Measurements from ENCODE around the gene TJP2.

TJP2 gene

DNA sequence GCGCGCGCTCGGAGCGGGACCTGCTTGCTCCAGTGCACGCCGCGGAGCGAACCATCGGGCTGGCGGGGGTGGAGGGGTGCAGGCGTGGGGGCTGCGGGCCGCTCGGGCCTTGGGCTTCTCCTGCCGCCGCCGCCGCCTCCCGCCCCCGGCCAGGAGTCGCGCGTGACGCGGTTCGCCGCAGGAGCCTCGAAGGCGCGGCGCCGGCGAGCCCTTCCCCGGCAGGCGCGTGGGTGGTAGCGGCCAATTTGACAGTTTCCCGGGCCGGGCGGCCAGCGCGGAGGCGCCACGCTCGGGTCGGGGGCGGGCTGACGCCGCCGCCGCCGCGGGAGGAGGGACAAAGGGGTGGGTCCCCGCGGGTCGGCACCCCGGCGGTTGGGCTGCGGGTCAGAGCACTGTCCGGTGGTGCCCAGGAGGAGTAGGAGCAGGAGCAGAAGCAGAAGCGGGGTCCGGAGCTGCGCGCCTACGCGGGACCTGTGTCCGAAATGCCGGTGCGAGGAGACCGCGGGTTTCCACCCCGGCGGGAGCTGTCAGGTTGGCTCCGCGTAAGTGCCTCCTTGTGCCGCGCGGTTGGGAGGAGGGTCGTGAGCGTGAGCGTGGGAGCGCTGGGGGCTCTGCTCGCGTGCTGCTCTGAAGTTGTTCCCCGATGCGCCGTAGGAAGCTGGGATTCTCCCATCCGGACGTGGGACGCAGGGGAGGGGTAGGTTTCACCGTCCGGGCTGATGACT, at the start of gene TJP2:
TJP2 (plus strand) TSS at position 387 of the 725 bp plus-strand sequence; CDS start at position 483, 96 bp downstream.
- peak; percentile 45 for ATAC-seq
- peaks cover 49% of the 10 kb centered on the region for H3K4me1 Mint-ChIP-seq
- DNase-seq (ENCODE audit: low spot score in 2 of 2): peak; percentile 41 to 81
- H3K4me3 Mint-ChIP-seq: peak within 1 kb of the TSS; percentile 84
- H3K36me3 Mint-ChIP-seq: peaks cover under 1% of the 10 kb centered on the region
- peak within 1 kb of the TSS; percentile 84 for H3K27ac Mint-ChIP-seq
- H3K9me3 Mint-ChIP-seq: no peaks in the 10 kb centered on the region

DNA sequence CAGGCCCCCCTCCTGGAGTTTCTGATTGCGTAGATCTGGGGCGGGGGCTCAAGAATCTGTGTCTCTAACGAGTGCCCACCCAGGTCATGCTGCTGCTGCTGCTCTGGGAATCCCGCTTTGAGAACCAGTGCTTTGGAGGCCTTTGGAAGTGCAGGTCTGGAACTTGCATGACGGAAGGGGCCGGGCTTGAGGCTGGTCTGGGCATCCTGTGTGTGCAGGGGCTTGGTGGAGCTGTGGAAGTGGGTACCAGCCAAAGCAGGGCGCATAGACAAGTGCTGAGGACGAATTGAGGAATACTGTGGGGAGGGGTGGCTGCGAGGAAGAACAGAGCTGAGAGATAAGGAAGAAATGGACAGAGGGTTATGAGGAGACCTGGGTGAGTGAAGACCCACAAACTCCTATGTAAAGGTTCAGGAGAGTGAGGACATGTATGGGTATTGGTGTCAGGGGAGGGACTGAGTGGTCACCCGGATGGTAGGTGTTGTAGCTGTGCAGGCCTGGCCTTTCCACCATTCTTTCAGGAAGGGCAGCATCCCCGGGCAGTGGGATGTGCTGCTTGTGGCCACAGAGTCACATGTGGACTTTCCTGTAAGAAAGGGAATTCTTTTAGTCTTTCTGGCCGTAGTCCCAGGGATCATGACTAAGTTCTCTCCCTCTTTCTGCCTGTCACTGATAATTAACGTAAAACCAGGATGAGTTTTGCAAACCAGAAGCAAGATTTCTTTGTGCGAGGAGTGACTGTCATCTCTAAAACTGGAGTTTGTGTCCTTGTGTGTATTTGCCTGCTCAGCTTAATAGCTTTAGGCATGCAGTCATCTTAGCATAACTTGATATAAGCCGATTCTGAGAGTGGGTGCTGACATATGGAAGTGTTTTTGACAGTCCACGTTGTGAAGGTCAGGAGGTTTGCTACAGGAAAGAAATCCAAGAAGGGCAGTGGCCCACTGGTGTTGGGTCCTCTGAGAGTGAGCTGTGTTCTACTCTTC, 43.3 kb upstream of the TJP2 start:
- no peaks in the 10 kb centered on the region for H3K9me3 Mint-ChIP-seq
- H3K27ac Mint-ChIP-seq: no peak overlapping the region
- ATAC-seq (no peak), DNase-seq (ENCODE audit: low spot score in 2 of 2) (peak in 1 of 2 donors; percentile 33)
- H3K4me3 Mint-ChIP-seq: no peak overlapping the region
- no peaks in the 10 kb centered on the region for H3K36me3 Mint-ChIP-seq
- no peaks in the 10 kb centered on the region for H3K4me1 Mint-ChIP-seq

DNA sequence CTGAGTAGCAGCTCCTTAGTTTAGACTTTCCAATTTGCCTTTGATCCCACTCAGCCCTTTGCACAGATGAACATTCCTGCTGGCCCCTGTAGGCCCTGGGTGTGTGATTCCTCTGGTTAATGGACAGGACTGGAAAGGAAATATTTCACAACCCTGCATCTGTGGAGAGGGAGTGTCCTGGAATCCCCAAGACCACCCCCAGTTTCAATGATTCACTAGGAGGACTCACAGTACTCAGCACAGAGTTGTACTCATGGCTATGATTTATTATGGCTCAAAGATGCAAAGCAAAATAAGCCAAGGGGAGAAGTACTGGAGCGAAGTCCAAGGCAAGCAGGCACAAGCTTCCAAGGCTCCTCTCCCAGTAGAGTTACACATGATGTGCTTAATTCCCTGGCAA, 42.4 kb upstream of the TJP2 start:
- no peaks in the 10 kb centered on the region for H3K9me3 Mint-ChIP-seq
- H3K36me3 Mint-ChIP-seq: no peaks in the 10 kb centered on the region
- H3K4me3 Mint-ChIP-seq: no peak overlapping the region
- H3K4me1 Mint-ChIP-seq: no peaks in the 10 kb centered on the region
- no peak for ATAC-seq
- DNase-seq (ENCODE audit: low spot score in 2 of 2): peak in 1 of 2 donors; percentile 39
- no peak overlapping the region for H3K27ac Mint-ChIP-seq

DNA sequence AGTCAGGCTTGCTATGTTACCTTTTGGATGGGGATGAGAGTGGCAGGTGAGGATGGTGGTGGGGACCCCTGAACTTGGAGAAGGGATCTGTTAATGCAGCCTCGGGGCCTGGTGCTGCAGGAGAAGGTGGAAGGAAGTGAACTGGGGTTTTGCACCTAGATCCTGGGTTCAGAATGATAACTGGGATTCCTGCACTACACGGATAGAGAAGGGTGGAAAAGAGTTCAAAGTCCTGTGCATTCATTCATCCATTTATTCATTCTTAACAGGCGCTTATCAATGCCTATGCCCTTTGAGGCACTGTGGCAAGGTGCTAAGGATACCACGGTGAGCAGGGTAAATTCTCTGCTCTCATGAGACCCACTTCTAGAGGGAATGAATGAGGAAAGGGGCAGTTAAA, 41.7 kb upstream of the TJP2 start:
- H3K27ac Mint-ChIP-seq: no peak overlapping the region
- no peak overlapping the region for H3K4me3 Mint-ChIP-seq
- no peaks in the 10 kb centered on the region for H3K9me3 Mint-ChIP-seq
- peak in 1 of 2 donors; percentile 33 for DNase-seq (ENCODE audit: low spot score in 2 of 2)
- no peak for ATAC-seq
- no peaks in the 10 kb centered on the region for H3K4me1 Mint-ChIP-seq
- no peaks in the 10 kb centered on the region for H3K36me3 Mint-ChIP-seq

DNA sequence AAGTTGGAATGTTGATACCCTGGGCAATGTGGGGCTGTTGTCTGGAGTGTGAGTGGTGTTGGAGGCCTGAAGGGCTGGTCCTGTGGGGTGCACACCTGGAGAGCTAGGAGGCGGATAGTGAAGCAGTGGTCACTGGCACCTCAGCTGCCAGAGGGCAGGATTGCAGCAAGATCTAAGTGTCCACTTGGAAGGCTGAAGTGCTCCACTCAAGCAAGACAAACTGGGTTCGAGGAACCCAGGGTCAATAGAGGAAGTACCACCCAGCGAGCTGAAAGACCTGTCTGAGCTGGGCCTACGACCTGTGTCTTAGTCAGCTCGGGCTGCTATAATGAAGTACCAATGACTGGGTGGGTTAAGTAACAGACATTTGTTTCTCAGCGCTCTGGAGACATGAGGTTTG, 39.7 kb upstream of the TJP2 start:
- Mint-ChIP-seq H3K27ac (no peak overlapping the region), H3K4me3 (no peak overlapping the region), H3K9me3 (no peaks in the 10 kb centered on the region), H3K4me1 (no peaks in the 10 kb centered on the region), H3K36me3 (no peaks in the 10 kb centered on the region)
- DNase-seq (ENCODE audit: low spot score in 2 of 2) (peak in 1 of 2 donors; percentile 34), ATAC-seq (no peak)

DNA sequence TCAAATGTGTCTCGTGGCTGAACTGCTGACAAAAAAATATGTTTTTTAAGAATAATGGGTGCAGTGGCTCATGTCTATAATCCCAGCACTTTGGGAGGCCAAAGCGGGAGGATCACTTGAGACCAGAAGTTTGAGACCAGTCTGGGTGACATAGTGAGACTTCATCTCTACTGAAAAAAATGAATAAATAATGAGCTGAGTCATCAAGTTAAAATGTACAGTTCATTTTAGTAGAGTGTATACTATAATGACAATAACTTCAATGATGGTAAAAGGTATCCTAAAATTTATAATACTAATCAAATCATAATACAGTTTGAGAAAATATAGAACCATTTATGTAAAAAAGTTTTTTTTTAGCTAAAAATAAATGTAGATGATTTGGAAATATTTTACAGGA, 37.9 kb upstream of the TJP2 start:
- ATAC-seq (no peak), DNase-seq (ENCODE audit: low spot score in 2 of 2) (peak in 1 of 2 donors; percentile 4)
- no peaks in the 10 kb centered on the region for H3K4me1 Mint-ChIP-seq
- H3K36me3 Mint-ChIP-seq: no peaks in the 10 kb centered on the region
- no peak overlapping the region for H3K4me3 Mint-ChIP-seq
- no peaks in the 10 kb centered on the region for H3K9me3 Mint-ChIP-seq
- H3K27ac Mint-ChIP-seq: no peak overlapping the region

DNA sequence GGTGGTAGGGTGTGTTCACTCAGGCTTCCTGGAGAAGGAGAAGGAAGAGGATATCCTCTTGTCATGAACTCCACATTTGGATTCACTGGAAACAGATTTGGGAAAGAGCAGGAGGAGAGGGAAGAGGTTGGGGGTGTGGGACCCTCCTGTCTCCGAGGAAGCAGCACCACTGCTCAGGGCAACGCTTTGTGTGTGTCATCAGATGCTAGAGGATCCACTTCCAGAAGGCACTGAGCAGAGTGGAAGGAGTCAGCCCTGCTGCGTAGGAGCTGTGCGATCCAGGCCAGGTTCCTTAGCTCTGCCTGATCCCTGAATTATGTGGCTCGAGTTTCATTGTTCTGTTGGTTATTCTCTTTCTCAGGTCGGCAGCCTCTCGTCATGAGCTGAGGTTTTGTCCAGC, 37.3 kb upstream of the TJP2 start:
- DNase-seq (ENCODE audit: low spot score in 2 of 2) (peak in 1 of 2 donors; percentile 13), ATAC-seq (no peak)
- H3K27ac Mint-ChIP-seq: no peak overlapping the region
- no peaks in the 10 kb centered on the region for H3K9me3 Mint-ChIP-seq
- no peaks in the 10 kb centered on the region for H3K36me3 Mint-ChIP-seq
- no peak overlapping the region for H3K4me3 Mint-ChIP-seq
- H3K4me1 Mint-ChIP-seq: no peaks in the 10 kb centered on the region

DNA sequence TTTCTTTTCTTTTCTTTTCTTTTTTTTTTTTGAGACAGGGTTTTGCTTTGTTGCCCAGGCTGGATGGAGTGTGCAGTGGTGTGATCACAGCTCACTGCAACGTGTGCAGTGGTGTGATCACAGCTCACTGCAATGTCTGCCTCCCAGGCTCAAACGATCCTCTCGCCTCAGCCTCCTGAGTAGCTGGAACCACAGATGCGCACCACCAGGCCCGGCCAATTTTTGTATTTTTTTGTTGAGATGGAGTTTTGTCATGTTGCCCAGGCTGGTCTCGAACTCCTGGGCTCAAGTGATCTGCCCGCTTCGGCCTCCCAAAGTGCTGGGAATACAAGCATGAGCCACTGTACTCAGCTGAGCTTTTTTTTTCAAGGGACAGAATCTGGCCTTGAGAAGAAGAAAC, 36.8 kb upstream of the TJP2 start:
- Mint-ChIP-seq H3K4me3 (no peak overlapping the region), H3K36me3 (no peaks in the 10 kb centered on the region), H3K27ac (no peak overlapping the region), H3K9me3 (no peaks in the 10 kb centered on the region), H3K4me1 (no peaks in the 10 kb centered on the region)
- DNase-seq (ENCODE audit: low spot score in 2 of 2) (peak in 1 of 2 donors; percentile 23), ATAC-seq (no peak)

DNA sequence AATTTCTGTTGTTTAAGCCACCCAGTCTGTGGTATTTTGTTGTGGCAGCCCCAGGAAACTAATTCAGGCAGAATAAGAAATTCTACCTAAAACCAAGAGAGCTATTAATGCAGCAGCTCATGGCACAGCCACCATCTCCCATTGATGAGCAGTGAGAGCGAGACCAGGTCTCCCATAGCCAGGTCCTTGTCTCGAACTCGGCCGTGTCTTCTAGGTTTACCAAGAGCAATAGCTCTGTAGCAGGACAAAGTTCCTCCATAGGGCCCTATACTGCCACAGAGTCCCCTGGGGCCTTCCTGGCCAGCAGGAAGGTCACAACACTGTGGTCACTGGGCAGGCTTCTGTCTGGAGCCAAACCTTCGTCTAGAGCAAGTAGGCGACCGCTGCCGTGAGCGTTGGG, 34.5 kb upstream of the TJP2 start:
- Mint-ChIP-seq H3K4me1 (no peaks in the 10 kb centered on the region), H3K9me3 (no peaks in the 10 kb centered on the region), H3K27ac (no peak overlapping the region), H3K36me3 (no peaks in the 10 kb centered on the region), H3K4me3 (no peak overlapping the region)
- DNase-seq (ENCODE audit: low spot score in 2 of 2): no peak
- no peak for ATAC-seq

DNA sequence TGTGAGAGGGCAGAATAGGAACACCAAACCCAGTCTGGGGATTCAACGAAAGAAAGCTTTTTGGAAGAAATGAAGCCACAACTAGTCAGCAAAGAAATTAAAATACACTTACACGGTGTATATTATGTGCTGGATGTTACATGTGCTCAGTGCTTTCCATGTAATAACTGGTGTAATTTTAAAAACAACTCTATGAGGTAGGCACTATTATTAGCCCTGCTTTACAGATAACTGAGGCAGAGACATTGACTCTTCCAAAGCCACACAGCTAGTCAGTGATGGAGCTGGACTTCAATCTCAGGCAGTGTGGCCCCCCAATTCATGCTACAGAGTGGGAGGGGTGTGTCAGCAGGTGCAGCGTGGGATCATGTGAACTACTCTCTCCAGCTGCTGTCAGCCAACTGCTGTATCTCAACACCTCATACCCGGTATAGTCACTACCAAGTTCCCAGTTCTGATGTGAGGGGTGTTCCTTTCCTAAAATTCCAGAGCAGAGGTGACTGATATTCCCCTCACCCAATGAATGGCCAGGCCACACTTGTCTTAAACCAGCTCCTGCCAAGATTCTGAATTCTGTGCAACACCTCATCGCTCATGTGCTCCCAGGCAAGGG, 33.8 kb upstream of the TJP2 start:
- Mint-ChIP-seq H3K9me3 (no peaks in the 10 kb centered on the region), H3K4me3 (no peak overlapping the region), H3K27ac (no peak overlapping the region), H3K36me3 (no peaks in the 10 kb centered on the region), H3K4me1 (no peaks in the 10 kb centered on the region)
- DNase-seq (ENCODE audit: low spot score in 2 of 2): peak in 1 of 2 donors; percentile 12
- ATAC-seq: no peak

DNA sequence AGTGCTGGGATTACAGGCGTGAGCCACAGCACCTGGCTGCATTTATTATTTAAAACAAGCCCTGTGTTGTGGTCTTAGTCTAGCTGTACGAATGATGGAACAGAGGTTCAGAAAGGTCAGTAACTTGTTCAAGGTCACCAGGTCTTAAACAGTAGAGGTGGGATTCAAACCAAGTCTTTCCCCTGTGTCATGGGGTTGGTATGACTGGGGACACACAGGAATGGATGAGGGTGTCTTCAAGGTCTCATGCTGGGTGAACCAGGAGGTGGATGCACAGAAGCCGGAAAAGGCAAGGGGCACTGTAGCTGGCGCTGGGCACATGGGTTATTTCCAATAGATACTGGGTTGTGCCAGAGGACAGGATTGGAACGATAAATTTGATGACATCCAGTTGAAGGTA, 32.2 kb upstream of the TJP2 start:
- Mint-ChIP-seq H3K4me3 (no peak overlapping the region), H3K4me1 (no peaks in the 10 kb centered on the region), H3K36me3 (no peaks in the 10 kb centered on the region), H3K9me3 (no peaks in the 10 kb centered on the region), H3K27ac (no peak overlapping the region)
- DNase-seq (ENCODE audit: low spot score in 2 of 2) (peak in 1 of 2 donors; percentile 30), ATAC-seq (no peak)

DNA sequence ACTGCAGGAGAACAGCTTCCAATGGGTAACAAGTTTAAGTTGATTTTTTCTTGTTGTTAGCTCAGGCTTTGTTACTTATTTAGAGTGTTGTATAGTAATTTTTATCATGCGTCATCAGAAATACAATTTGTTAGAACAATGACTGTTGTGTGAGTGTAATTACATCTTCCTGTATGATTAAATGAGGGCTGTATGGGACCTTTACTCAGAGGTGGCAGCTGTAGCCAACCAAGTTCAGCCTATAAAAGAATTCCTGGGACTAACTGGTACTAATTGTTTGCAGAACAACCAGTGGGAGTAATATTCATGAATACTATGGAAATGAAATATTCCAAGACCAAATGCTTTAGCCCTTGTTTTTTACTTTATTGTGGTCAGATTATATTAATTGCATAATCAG, 30.8 kb upstream of the TJP2 start:
- DNase-seq (ENCODE audit: low spot score in 2 of 2) (no peak), ATAC-seq (no peak)
- Mint-ChIP-seq H3K36me3 (no peaks in the 10 kb centered on the region), H3K4me3 (no peak overlapping the region), H3K9me3 (no peaks in the 10 kb centered on the region), H3K4me1 (no peaks in the 10 kb centered on the region), H3K27ac (no peak overlapping the region)

DNA sequence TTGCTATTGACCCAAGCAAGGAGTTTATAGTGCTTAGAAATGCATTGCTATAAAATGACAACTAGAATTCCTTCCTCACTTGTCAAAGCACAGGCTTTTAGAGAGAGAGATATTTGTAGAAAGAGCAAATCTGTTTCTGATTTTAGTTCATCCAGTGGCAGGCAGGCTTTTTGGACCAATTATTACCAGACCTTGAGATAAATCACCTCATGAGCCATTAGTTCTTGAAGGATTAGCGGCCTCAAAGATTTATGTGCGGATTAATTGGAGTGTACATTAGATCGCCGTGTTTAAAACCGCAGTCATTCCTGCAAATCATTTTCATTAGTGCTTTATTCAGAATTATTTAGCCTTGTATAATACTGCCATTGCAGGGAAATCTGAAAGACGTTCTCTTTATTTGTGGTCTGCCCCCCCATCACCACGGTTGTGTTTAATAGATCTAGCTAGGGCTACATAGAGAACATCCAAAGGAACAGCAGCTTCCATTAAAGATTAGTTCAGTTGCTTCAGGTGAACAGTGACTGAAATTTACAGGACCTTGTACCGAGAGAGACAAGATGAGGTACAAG, 28.8 kb upstream of the TJP2 start:
- peak in 1 of 2 donors; percentile 2 for DNase-seq (ENCODE audit: low spot score in 2 of 2)
- ATAC-seq: no peak
- Mint-ChIP-seq H3K9me3 (no peaks in the 10 kb centered on the region), H3K36me3 (no peaks in the 10 kb centered on the region), H3K4me1 (no peaks in the 10 kb centered on the region), H3K27ac (no peak overlapping the region), H3K4me3 (no peak overlapping the region)

DNA sequence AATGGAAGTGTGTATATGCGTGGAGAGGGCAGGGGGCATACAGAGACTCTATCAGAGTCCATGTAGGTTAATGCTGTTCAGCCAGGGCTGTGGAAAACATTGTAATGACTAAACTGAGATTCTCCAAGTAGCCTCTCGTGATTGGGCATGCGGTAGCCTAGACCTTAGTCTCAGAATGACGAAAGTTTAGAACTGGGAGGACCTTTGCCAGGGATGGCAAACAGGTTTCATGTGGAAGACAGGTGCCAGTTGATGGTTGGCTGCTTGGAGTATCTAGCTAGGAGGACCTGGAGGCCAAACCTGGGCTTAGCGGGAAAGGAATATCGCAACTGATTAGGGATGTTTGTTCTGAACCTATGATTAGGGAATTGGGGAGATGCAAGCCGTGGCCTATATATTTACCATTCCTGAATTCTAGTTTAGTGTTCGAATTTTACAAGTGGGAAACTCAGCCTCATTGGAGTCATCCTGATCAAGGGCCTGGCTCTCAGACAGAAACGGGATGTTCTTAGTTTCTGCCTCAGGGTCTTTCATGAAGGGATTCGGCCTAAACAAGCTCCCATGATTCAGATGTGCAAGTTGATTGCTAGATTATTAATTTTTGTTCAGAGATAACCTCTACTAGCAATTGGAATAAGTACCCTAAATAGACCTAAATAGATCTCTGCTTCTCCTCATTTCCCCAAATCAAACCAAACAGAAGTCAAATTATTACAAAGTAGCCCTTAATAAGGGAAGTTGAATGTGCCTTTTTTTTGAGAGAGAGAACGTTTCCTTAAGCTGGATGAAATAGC, 26.8 kb upstream of the TJP2 start:
- Mint-ChIP-seq H3K4me1 (no peaks in the 10 kb centered on the region), H3K36me3 (no peaks in the 10 kb centered on the region), H3K4me3 (no peak overlapping the region), H3K27ac (no peak overlapping the region), H3K9me3 (no peaks in the 10 kb centered on the region)
- no peak for ATAC-seq
- peak in 1 of 2 donors; percentile 33 for DNase-seq (ENCODE audit: low spot score in 2 of 2)

All from stimulated activated effector memory CD8-positive, alpha-beta T cell treated with anti-CD3 and anti-CD28 coated beads, Interleukin-12 subunit alpha, Interleukin-12 subunit beta, amount 100 ng/mL, for 72 hours (primary cell).